ENCODE measurements around the gene PRR11.

DNA sequence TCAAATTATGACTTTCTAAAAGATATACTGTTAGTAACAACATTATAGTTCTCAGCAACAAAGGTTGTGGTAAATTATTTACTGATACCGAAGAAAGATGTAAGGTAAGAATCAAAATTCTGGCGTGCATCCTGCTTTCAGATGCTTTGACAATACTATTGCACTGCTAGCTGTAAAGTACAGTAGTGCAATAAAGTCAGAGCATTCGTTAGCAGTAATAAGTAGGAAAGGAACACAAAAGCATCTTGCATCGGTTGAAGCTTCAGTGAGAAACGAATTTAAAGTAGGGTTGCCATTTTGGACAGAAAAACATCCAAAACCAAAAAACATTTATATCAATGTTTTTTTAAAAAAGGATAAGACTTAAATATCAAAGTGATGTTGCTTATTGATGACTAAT lies 4.5 kb upstream of the PRR11 start:
- TF ChIP-seq, protein P1, sequence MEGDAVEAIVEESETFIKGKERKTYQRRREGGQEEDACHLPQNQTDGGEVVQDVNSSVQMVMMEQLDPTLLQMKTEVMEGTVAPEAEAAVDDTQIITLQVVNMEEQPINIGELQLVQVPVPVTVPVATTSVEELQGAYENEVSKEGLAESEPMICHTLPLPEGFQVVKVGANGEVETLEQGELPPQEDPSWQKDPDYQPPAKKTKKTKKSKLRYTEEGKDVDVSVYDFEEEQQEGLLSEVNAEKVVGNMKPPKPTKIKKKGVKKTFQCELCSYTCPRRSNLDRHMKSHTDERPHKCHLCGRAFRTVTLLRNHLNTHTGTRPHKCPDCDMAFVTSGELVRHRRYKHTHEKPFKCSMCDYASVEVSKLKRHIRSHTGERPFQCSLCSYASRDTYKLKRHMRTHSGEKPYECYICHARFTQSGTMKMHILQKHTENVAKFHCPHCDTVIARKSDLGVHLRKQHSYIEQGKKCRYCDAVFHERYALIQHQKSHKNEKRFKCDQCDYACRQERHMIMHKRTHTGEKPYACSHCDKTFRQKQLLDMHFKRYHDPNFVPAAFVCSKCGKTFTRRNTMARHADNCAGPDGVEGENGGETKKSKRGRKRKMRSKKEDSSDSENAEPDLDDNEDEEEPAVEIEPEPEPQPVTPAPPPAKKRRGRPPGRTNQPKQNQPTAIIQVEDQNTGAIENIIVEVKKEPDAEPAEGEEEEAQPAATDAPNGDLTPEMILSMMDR (IDR thresholded peaks at IDR 0.05): no peak
- TF ChIP-seq POLR2A (IDR thresholded peaks at IDR 0.05) (no peak), EP300 (IDR thresholded peaks at IDR 0.05; ENCODE audit: low read depth) (no peak), POLR2AphosphoS5 (IDR thresholded peaks at IDR 0.05) (no peak)

Measured in transverse colon (tissue), 4 donors.